Neural crest cell (in vitro differentiated cells): Measurements from ENCODE around the gene SNTA1. TPM values are rescaled to one million over a fixed set of nuclear protein-coding genes. Genes with fewer than 3 reads are reported as not detected.
"Not testable (repeated sequence)": the region's sequence is repeated elsewhere in the genome, so short reads cannot be mapped to it uniquely, and the experiment has no call there.

Experiments used
- DNase-seq: peaks from one replicate; pipeline ENCODE4 v3.0.0; 2021; ENCODE audit warnings: low read depth, mixed read lengths, low spot score
- H3K27ac Mint-ChIP-seq: one replicate; pipeline ENCODE4 v1.8.0; 2021; ENCODE audit warnings: mild to moderate bottlenecking, mixed read lengths; ENCODE audit not compliant: unreplicated experiment
- H3K27me3 Mint-ChIP-seq: 2 replicates; pipeline ENCODE4 v1.8.0; 2021; ENCODE audit warnings: low read depth, mild to moderate bottlenecking, mixed read lengths
- H3K36me3 Mint-ChIP-seq: 2 replicates; pipeline ENCODE4 v1.8.0; 2021; ENCODE audit warnings: low read depth, mild to moderate bottlenecking, mixed read lengths
- H3K4me1 Mint-ChIP-seq: 2 replicates; pipeline ENCODE4 v1.8.0; 2021; ENCODE audit warnings: mixed read lengths
- H3K4me3 Mint-ChIP-seq: one replicate; pipeline ENCODE4 v1.8.0; 2021; ENCODE audit warnings: mild to moderate bottlenecking, mixed read lengths
- H3K9me3 Mint-ChIP-seq: 2 replicates; pipeline ENCODE4 v1.8.0; 2021; ENCODE audit warnings: mixed read lengths
- CTCF ChIP-seq: fragments of 200-600 bp; sonication (generic); conservative IDR thresholded peaks from 2 replicates; pipeline ENCODE4 v1.5.0; 2021; ENCODE audit warnings: antibody characterized with exemption, mild to moderate bottlenecking
- total RNA-seq: library from RNA; stranded (reverse); gene quantifications from 2 replicates; pipeline ENCODE4 v1.2.1, GENCODE V29; 2021

SNTA1 gene
- total RNA-seq, 1 donor from 2014 or later: 9.4 TPM

- peaks cover 4% of the 10 kb centered on the region for H3K27me3 Mint-ChIP-seq
- H3K4me1 Mint-ChIP-seq: peaks cover 17% of the 10 kb centered on the region
- TF ChIP-seq CTCF: no peak
- H3K27ac Mint-ChIP-seq: no peak overlapping the region
- no peak overlapping the region for H3K4me3 Mint-ChIP-seq
- H3K36me3 Mint-ChIP-seq: no peaks in the 10 kb centered on the region
- no peaks in the 10 kb centered on the region for H3K9me3 Mint-ChIP-seq
- DNase-seq: no peak
Measured at GRCh38 chr20:33470457-33470856, 26.9 kb upstream of the SNTA1 start.

- H3K4me1 Mint-ChIP-seq: peaks cover 17% of the 10 kb centered on the region
- peak overlapping the region; percentile 3 for H3K27ac Mint-ChIP-seq
- TF ChIP-seq CTCF: no peak
- H3K27me3 Mint-ChIP-seq: no peaks in the 10 kb centered on the region
- no peak for DNase-seq
- no peak overlapping the region for H3K4me3 Mint-ChIP-seq
- H3K36me3 Mint-ChIP-seq: no peaks in the 10 kb centered on the region
- H3K9me3 Mint-ChIP-seq: no peaks in the 10 kb centered on the region
Measured at GRCh38 chr20:33466303-33466646, 22.7 kb upstream of the SNTA1 start.

DNA sequence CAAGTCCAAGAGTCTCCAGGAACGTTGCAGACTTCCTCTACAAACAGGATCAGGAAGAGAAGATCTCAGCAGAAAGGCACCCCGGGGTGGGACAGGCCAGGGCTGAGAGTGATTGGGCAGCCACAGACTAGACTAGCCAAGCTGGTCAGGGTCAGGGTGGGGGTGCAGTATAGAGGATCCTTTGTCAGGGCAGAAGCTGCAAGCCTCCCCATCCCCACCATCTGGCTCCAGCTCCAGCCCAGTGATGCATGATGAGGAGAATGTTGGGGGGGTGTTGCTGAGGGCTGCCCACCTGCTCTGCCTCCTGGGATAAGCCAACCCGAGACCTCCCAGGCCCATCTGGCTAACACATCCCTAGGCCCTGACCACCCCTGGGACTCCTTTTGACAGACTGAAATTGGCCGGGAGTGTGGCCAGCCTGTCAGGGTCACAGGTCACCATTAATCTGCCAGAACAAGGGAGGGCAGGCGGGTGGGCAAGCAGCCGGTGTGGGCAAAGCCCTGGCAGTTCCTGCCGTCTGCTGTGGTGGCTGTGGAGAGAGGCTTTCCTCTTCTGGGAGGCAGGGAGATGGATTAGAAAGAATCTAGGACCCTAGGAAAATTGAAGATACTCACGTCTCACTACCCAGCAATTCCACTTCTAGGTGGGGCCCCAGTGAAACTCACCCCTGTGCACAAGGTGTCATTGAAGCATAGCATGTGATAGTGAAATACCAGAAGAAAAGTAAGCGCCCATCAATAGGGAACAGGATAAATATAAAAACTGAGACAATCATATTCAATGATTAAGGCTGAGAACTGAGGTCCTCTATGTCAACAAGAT is 22.1 kb upstream of the SNTA1 start:
- no peaks in the 10 kb centered on the region for H3K36me3 Mint-ChIP-seq
- no peaks in the 10 kb centered on the region for H3K27me3 Mint-ChIP-seq
- peaks cover 17% of the 10 kb centered on the region for H3K4me1 Mint-ChIP-seq

GRCh38 chr20:33464759-33465158 is 21.2 kb upstream of the SNTA1 start:
- not testable (repeated sequence) for H3K9me3 Mint-ChIP-seq, H3K27me3 Mint-ChIP-seq, H3K4me3 Mint-ChIP-seq, DNase-seq, H3K36me3 Mint-ChIP-seq, H3K27ac Mint-ChIP-seq
- peaks cover 17% of the 10 kb centered on the region for H3K4me1 Mint-ChIP-seq

More for the DNA sequence above, 22.1 kb upstream of the SNTA1 start:
- no peak overlapping the region for H3K4me3 Mint-ChIP-seq
- DNase-seq: peak; percentile 26
- H3K9me3 Mint-ChIP-seq: no peaks in the 10 kb centered on the region
- peak overlapping the region; percentile 3 for H3K27ac Mint-ChIP-seq
- no peak for TF ChIP-seq CTCF

GRCh38 chr20:33463332-33464101 is 20.0 kb upstream of the SNTA1 start:
- Mint-ChIP-seq H3K4me1 (peaks cover 17% of the 10 kb centered on the region), H3K27me3 (no peaks in the 10 kb centered on the region), H3K36me3 (no peaks in the 10 kb centered on the region), H3K9me3 (no peaks in the 10 kb centered on the region), H3K27ac (no peak overlapping the region), H3K4me3 (no peak overlapping the region)
- no peak for DNase-seq
- TF ChIP-seq CTCF: no peak

GRCh38 chr20:33460711-33461110 is 17.1 kb upstream of the SNTA1 start:
- DNase-seq: no peak
- no peaks in the 10 kb centered on the region for H3K9me3 Mint-ChIP-seq
- H3K36me3 Mint-ChIP-seq: no peaks in the 10 kb centered on the region
- no peak for TF ChIP-seq CTCF
- H3K27ac Mint-ChIP-seq: no peak overlapping the region
- H3K4me3 Mint-ChIP-seq: no peak overlapping the region
- H3K4me1 Mint-ChIP-seq: peaks cover 11% of the 10 kb centered on the region
- no peaks in the 10 kb centered on the region for H3K27me3 Mint-ChIP-seq
